CD4-positive, CD25-positive, alpha-beta regulatory T cell (primary cell): Measurements from ENCODE around the gene NBPF14. TPM values are rescaled to one million over a fixed set of nuclear protein-coding genes. Genes with fewer than 3 reads are reported as not detected.
"Not testable (repeated sequence)": the region's sequence is repeated elsewhere in the genome, so short reads cannot be mapped to it uniquely, and the experiment has no call there.

Experiments
- ATAC-seq, 2 donors: fragments of 150-1000 bp; cut with Tn5 transposase; one replicate each; pipeline ENCODE4 v1.10.0; 2021; ENCODE audit warnings: low read depth in 2 of 2, moderate number of reproducible peaks in 2 of 2, moderate library complexity in 1 of 2
- DNase-seq, 3 donors: peaks; one replicate each; pipeline versions ENCODE4 v3.0.0 to v3.0.0-alpha.2; 2012 to 2022; ENCODE audit warnings: mixed read lengths in 1 of 3
- H3K27ac ChIP-seq: one replicate; pipeline ENCODE4 v1.7.0; 2013; ENCODE audit warnings: mild to moderate bottlenecking, low read length; ENCODE audit not compliant: insufficient read depth, poor library complexity, severe bottlenecking
- H3K27me3 ChIP-seq: one replicate; pipeline ENCODE4 v1.7.0; 2013; ENCODE audit warnings: low read length; ENCODE audit not compliant: control insufficient read depth, insufficient read depth
- H3K36me3 ChIP-seq: one replicate; pipeline ENCODE4 v1.7.0; 2013; ENCODE audit warnings: mild to moderate bottlenecking, low read length, moderate library complexity; ENCODE audit not compliant: control insufficient read depth, insufficient read depth
- H3K4me1 ChIP-seq: 2 replicates; pipeline ENCODE4 v1.7.0; 2013; ENCODE audit warnings: mild to moderate bottlenecking, low read length; ENCODE audit not compliant: insufficient read depth, control insufficient read depth, poor library complexity, severe bottlenecking
- H3K4me3 ChIP-seq: one replicate; pipeline ENCODE4 v1.7.0; 2013; ENCODE audit warnings: low read depth, mild to moderate bottlenecking, low read length, moderate library complexity
- H3K9me3 ChIP-seq, 2 experiments: 1 replicate in 1 of 2; 2 replicates in 1 of 2; pipeline ENCODE4 v1.7.0; 2013; ENCODE audit warnings: low read length in 2 of 2, mild to moderate bottlenecking in 1 of 2, moderate library complexity in 1 of 2; ENCODE audit not compliant: control insufficient read depth in 2 of 2
- H3K27ac Mint-ChIP-seq, 3 donors: one replicate each; pipeline ENCODE4 v1.8.0; 2020 to 2022; ENCODE audit warnings: mild to moderate bottlenecking in 3 of 3, mixed read lengths in 3 of 3, moderate library complexity in 2 of 3
- H3K27me3 Mint-ChIP-seq: one replicate; pipeline ENCODE4 v1.8.0; 2022; ENCODE audit warnings: mild to moderate bottlenecking, mixed read lengths
- H3K36me3 Mint-ChIP-seq: one replicate; pipeline ENCODE4 v1.8.0; 2020; ENCODE audit warnings: mixed read lengths
- H3K4me1 Mint-ChIP-seq, 4 donors: one replicate each; pipeline ENCODE4 v1.8.0; 2020 to 2022; ENCODE audit warnings: mixed read lengths in 4 of 4, mild to moderate bottlenecking in 1 of 4
- H3K4me3 Mint-ChIP-seq, 4 donors: one replicate each; pipeline ENCODE4 v1.8.0; 2020 to 2022; ENCODE audit warnings: mild to moderate bottlenecking in 4 of 4, mixed read lengths in 4 of 4, moderate library complexity in 3 of 4
- H3K9me3 Mint-ChIP-seq, 7 donors: one replicate each; pipeline ENCODE4 v1.8.0; 2020 to 2022; ENCODE audit warnings: mixed read lengths in 7 of 7, mild to moderate bottlenecking in 3 of 7, moderate library complexity in 2 of 7
- polyA plus RNA-seq, 4 donors: library from polyadenylated mRNA; unstranded; fragments of 300-500 nt; fragmentation: Illumina TruSeq; gene quantifications; one replicate each; pipeline ENCODE4 v1.2.3, GENCODE V29; 2021
- total RNA-seq: library from RNA; stranded (reverse); gene quantifications from one replicate; pipeline ENCODE4 v1.2.3, GENCODE V29; 2022

The NBPF14 gene
- total and polyA plus RNA-seq, 5 donors from 2014 or later = 4.3 to 30.6 (median 11.2) TPM

DNA sequence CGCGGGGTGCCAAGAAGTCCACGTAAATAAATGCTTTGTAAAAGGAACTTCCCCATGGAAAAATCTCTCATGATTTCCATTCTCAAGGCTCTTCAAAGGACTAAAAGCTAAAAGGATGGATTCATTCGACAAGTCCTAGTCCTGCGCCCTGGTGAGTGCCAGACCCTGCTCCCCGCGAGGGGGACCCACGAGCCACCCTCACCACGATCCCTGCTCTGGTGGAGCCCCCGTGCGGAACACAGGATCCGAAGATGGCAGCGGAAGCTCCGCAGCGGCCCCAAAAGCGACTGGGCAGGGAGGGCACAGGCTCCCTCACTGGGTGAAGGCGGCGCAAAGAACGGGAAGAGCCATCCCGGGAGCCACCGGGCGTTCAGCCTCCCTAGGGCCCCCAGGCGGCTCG, 67.2 kb downstream of the NBPF14 start:
- not testable (repeated sequence) for H3K4me3 ChIP-seq, H3K9me3 ChIP-seq, H3K27me3 ChIP-seq, H3K27me3 Mint-ChIP-seq, H3K9me3 Mint-ChIP-seq, H3K4me1 ChIP-seq, H3K4me1 Mint-ChIP-seq, H3K36me3 Mint-ChIP-seq, H3K27ac ChIP-seq, ATAC-seq, H3K36me3 ChIP-seq
- Mint-ChIP-seq H3K27ac (peak overlapping the region in 1 of 3 donors; percentile 84), H3K4me3 (peak overlapping the region in 1 of 4 donors; percentile 88)
- peak in 1 of 3 donors; percentile 55 for DNase-seq

DNA sequence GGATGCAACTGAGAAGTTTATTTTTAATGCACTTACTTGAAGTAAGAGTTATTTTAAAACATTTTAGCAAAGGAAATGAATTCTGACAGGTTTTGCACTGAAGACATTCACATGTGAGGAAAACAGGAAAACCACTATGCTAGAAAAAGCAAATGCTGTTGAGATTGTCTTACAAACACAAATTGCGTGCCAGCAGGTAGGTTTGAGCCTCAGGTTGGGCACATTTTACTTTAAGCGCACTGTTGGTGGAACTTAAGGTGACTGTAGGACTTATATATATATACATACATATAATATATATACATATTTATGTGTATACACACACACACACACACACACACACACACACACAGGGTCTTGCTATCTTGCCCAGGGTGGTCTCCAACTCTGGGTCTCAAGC, 69.2 kb downstream of the NBPF14 start:
- not testable (repeated sequence) for H3K36me3 Mint-ChIP-seq, H3K4me3 Mint-ChIP-seq, H3K9me3 ChIP-seq, H3K27me3 ChIP-seq, H3K4me1 Mint-ChIP-seq, H3K9me3 Mint-ChIP-seq, H3K27ac ChIP-seq, H3K36me3 ChIP-seq, H3K27ac Mint-ChIP-seq, ATAC-seq, H3K4me1 ChIP-seq
- peak in 2 of 3 donors; percentile 13 to 23 for DNase-seq
- H3K4me3 ChIP-seq = peak overlapping the region; percentile 37
- peaks cover 10% of the 10 kb centered on the region for H3K27me3 Mint-ChIP-seq

DNA sequence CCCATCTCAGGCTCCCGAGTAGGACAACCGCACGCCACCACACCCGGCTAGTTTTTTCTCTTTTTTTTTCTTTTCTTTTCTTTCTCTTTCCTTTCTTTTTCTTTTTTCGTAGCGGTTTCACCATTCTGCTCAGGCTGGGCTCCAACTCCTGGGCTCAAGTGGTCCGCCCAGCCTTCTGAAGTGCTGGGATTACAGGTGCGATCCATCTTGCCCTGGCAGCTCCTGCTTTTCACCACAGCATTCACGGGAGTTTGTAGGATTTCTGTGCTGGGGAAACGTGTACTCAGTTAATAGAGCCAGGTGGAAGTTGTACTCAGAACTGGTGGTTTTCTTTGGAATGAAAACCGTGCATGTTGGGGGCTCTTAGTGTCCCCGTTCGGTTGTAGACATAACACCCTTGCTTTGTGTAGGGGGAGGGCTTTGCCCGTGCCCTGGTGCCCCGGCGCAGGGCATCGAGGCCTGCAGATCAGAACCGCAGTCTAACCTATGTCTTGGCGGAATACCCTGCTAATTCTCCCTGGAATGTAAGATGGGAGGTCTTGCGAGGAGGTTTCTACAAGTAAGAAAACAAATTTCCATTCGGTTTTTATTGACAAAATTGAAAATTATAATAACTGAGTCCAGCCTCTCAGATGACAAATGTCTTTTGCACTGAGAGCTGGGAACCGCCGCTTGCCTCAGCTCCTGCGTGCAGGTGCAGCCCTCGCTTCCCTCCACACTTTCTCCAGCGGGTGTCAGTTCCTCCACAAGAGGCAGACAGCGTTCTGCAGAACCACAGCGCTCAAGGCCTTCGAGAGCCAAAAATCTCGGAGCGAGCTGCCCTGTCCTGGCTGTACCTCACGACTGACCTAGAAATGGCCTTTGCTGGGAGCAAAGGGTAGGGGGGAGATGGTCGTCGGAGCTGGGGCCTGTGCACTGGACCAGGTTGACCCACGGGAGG, 72.3 kb downstream of the NBPF14 start:
- H3K4me3 ChIP-seq, H3K9me3 Mint-ChIP-seq, H3K36me3 ChIP-seq, H3K36me3 Mint-ChIP-seq, H3K27me3 ChIP-seq, H3K27me3 Mint-ChIP-seq, H3K4me1 Mint-ChIP-seq, H3K4me1 ChIP-seq, H3K9me3 ChIP-seq: not testable (repeated sequence)
- peak overlapping the region; percentile 73 for H3K27ac ChIP-seq
- peak in 1 of 3 donors; percentile 37 for DNase-seq
- Mint-ChIP-seq H3K27ac (peak overlapping the region in 2 of 3 donors; percentile 96 to 99), H3K4me3 (peak overlapping the region; percentile 94 to 99 (median 96))
- ATAC-seq = peak in 1 of 2 donors; percentile 32

DNA sequence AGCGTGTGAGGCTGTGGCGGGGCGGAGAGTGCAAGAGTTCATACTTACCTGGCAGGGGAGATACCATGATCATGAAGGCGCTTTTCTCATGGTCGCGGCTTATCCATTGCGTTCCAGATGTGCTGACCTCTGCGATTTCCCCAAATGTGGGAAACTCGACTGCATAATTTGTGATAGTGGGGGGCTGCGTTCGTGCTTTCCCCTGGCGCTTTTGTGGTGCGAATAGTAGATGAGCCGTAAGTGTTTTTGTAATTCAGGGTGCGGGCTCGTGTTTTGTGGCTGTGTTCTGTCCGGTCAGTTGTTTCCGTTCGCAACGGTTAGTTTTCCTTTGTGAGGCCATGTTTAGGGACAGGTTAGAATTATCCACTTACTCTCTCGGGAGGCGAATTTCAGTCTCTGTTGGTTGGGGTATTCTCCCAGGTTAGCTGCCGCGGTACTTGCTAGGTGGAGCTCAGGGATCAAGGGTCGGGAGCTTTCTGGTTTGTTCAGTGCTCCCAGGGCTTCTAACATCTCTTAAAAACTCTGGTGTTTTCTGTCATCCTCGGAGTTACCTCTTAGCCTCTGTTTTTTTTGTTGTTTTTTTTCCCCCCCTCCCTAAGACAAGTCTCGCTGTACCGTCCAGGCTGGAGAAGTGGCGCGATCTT, 73.1 kb downstream of the NBPF14 start:
- H3K4me1 ChIP-seq, H3K27me3 ChIP-seq, H3K36me3 Mint-ChIP-seq, H3K4me1 Mint-ChIP-seq, H3K36me3 ChIP-seq, H3K9me3 Mint-ChIP-seq, H3K27me3 Mint-ChIP-seq, H3K9me3 ChIP-seq: not testable (repeated sequence)
- peak overlapping the region; percentile 94 to 99 (median 96) for H3K4me3 Mint-ChIP-seq
- Histone ChIP-seq H3K27ac (peak overlapping the region; percentile 73), H3K4me3 (peak overlapping the region; percentile 84)
- DNase-seq (peak; percentile 75 to 97 (median 88)), ATAC-seq (peak; percentile 71 to 72)
- H3K27ac Mint-ChIP-seq = peak overlapping the region; percentile 91 to 99 (median 96)

DNA sequence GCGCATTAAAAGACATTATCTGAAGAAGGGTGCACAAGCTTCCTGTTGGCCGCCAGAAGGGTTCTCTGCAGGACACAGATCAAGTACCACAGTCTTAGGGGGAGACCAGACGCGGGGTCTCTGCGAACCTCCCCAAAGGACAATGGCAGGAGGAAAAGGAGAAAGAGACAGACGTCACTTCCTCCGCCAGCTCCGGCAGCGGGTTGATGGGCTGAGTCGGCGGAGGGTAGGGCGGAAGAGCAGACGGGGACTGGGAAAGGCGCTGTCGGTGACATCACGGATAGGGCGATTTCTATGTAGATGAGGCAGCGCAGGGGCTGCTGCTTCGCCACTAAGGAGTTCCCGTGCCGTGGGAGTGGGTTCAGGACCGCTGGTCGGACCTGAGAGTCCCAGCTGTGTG, 73.7 kb downstream of the NBPF14 start:
- not testable (repeated sequence) for H3K9me3 ChIP-seq, H3K36me3 ChIP-seq, H3K27me3 ChIP-seq, H3K9me3 Mint-ChIP-seq, H3K36me3 Mint-ChIP-seq, H3K27me3 Mint-ChIP-seq, H3K4me1 Mint-ChIP-seq, H3K4me1 ChIP-seq
- Histone ChIP-seq H3K4me3 (peak overlapping the region; percentile 19), H3K27ac (peak overlapping the region; percentile 73)
- Mint-ChIP-seq H3K4me3 (peak overlapping the region; percentile 87 to 99 (median 94)), H3K27ac (peak overlapping the region; percentile 96 to 99 (median 96))
- peak; percentile 60 to 68 for ATAC-seq
- peak; percentile 72 to 93 (median 83) for DNase-seq

DNA sequence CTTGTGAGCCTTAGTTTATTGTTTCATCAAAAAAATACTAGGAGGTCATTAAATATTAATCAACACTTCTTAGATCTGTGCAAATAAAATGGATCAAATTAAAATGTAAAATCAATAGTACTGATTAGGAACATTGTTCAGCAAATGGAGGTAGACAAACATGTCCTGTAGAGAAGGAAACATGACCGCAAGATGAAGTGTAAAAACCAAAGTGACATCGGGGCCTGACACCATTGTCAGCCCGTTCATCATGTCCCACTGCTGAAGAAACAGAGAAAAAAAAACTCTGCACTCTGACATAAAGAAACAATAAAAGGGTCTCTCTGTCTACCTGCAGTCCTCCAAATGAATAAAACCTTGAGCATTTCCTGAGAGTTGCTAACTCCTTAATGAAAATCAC, 81.5 kb downstream of the NBPF14 start:
- ATAC-seq, H3K27ac Mint-ChIP-seq, H3K9me3 Mint-ChIP-seq, H3K27me3 Mint-ChIP-seq, H3K4me1 ChIP-seq, H3K27ac ChIP-seq, H3K4me3 Mint-ChIP-seq, H3K27me3 ChIP-seq, H3K36me3 ChIP-seq, H3K36me3 Mint-ChIP-seq, H3K9me3 ChIP-seq, DNase-seq, H3K4me3 ChIP-seq: not testable (repeated sequence)
- H3K4me1 Mint-ChIP-seq = peaks cover 0 to 11% (median 4%) of the 10 kb centered on the region in 4 donors

DNA sequence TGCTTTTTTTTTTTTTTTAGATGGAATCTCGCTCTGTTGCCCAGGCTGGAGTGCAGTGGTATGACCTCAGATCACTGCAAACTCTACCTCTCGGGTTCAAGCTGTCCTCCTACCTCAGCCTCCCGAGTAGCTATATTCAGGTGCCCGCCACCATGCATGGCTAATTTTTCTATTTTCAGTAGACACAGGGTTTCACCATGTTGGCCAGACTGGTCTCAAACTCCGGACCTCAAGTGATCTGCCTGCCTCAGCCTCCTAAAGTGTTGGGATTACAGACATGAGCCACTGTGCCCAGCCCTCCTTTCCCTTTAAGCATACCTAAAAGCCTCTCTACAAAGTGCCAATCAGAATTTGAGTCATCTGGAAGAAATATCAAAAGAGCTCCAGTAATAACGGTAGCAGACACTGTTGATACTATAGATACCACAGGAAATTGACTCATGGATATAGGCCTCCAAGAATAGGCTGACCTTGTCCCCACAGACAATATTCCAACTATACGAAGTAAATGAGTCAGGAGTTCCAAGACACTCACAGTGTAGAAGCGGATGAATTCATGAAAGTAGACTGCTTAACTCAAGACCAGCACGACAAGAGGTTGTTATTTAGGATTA, 83.1 kb downstream of the NBPF14 start:
- not testable (repeated sequence) for H3K36me3 Mint-ChIP-seq, H3K9me3 ChIP-seq, H3K4me3 ChIP-seq, H3K4me3 Mint-ChIP-seq, ATAC-seq, H3K36me3 ChIP-seq, H3K27ac Mint-ChIP-seq, H3K4me1 ChIP-seq, H3K27me3 Mint-ChIP-seq, H3K27ac ChIP-seq, H3K9me3 Mint-ChIP-seq, H3K27me3 ChIP-seq
- peak in 1 of 3 donors; percentile 14 for DNase-seq
- H3K4me1 Mint-ChIP-seq = peaks cover 0 to 11% (median 4%) of the 10 kb centered on the region in 4 donors
